ENCODE measurements around the gene HSPA9. TPM values are rescaled to one million over a fixed set of nuclear protein-coding genes. Genes with fewer than 3 reads are reported as not detected.

Gene HSPA9
- total and polyA plus RNA-seq, 9 of the 15 experiments (the other 6 are each of a cell fraction or from before 2014, with no cell fraction given), result 195 to 583 (median 514) TPM

DNA sequence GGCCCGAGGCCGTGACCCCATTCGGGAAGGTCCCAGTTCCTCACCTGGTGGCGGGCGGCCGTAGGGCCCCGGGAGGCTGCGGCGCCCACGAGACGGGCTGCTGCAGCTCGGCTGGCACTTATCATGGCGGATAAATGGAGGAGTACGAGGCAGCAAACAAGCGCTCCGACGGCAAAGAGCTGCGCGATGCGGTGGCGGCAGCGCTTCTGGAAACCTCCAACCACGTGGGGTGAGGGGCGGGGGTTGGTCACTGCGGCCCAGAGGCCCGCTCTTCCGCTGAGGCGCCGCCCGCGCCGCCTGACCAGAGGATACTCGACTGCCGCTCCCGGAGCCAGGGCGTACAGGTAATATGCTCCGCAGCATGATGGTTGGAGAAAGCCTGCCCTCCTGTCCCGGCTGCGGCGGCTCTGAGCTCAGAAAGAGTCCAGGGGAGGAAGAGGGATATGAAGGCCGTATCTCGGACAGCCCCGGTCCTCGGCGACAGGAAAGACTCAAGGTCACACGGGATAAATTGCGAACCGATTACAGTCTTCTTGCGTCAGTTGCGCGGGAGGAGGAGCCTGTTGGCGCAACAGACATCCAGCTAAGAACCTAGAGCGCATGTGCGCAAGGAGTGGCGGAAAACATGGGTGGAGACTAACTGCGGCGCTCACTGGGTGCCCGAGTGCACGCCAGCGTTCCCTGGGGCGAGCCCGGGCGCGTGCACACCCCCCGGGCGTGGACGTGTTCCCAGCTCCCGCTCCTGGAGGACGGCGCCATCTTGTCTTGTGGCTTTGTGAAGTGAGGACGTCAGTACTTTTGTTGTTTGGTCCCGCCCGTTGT, at the start of gene HSPA9 (continued):
- TF ChIP-seq MYNN (IDR thresholded peaks at IDR 0.05) (0 out of 2 replicates have a peak, but pooled peaks have one; percentile 51), MYNN (CRISPR knock-in tag; IDR thresholded peaks at IDR 0.05) (no peak), HNRNPL (IDR thresholded peaks at IDR 0.05; ENCODE audit: low read depth, low read length) (peak; percentile 85), JUN (IDR thresholded peaks at IDR 0.05; ENCODE audit: borderline replicate concordance, low read depth, low read length) (peak; percentile 58), JUN (CRISPR knock-in tag; IDR thresholded peaks at IDR 0.05; ENCODE audit: borderline replicate concordance) (peak; percentile 95), ARID3B (CRISPR knock-in tag; IDR thresholded peaks at IDR 0.05; ENCODE audit: borderline replicate concordance) (no peak), ATF1 (CRISPR knock-in tag; IDR thresholded peaks at IDR 0.05) (peak; percentile 24; the same call in 1 of the 2 replicates), ATF1 (tag; IDR thresholded peaks at IDR 0.05) (peak; percentile 96), ZNF76 (CRISPR knock-in tag; IDR thresholded peaks at IDR 0.05; ENCODE audit: borderline replicate concordance) (no peak), CAMTA2 (CRISPR knock-in tag; conservative IDR thresholded peaks at IDR 0.05) (no peak), THRAP3 (IDR thresholded peaks at IDR 0.05; ENCODE audit: borderline replicate concordance) (no peak), ELK3 (CRISPR knock-in tag; IDR thresholded peaks at IDR 0.05) (no peak), SAFB2 (IDR thresholded peaks at IDR 0.05; ENCODE audit: borderline replicate concordance, low read depth, low read length, severe bottlenecking) (no peak), ARNT (IDR thresholded peaks at IDR 0.05) (0 out of 4 replicates have a peak, but pooled peaks of 1 of the 2 experiments have one; percentile 34), STAG1 (CRISPR knock-in tag; IDR thresholded peaks at IDR 0.05; ENCODE audit: borderline replicate concordance) (peak; percentile 26; the same call in 1 of the 2 replicates), ZNF146 (CRISPR knock-in tag; IDR thresholded peaks at IDR 0.05; ENCODE audit: unreplicated experiment) (no peak), IRF2 (CRISPR knock-in tag; IDR thresholded peaks at IDR 0.05) (no peak), CHCHD3 (CRISPR knock-in tag; IDR thresholded peaks at IDR 0.05) (no peak)
- TF ChIP-seq, protein P1, sequence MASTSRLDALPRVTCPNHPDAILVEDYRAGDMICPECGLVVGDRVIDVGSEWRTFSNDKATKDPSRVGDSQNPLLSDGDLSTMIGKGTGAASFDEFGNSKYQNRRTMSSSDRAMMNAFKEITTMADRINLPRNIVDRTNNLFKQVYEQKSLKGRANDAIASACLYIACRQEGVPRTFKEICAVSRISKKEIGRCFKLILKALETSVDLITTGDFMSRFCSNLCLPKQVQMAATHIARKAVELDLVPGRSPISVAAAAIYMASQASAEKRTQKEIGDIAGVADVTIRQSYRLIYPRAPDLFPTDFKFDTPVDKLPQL (IDR thresholded peaks at IDR 0.05; ENCODE audit: extremely low read depth, insufficient read length), result no peak
- TF ChIP-seq, protein P2, sequence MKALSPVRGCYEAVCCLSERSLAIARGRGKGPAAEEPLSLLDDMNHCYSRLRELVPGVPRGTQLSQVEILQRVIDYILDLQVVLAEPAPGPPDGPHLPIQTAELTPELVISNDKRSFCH (CRISPR knock-in tag; IDR thresholded peaks at IDR 0.05), result no peak
- TF ChIP-seq, protein P2 (tag; IDR thresholded peaks at IDR 0.05), result peak; percentile 83; the same call in 1 of the 2 replicates

Data from K562 (cell line).